CD4-positive, alpha-beta memory T cell (primary cell): ENCODE results near the gene RAVER2. TPM values are rescaled to one million over a fixed set of nuclear protein-coding genes. Genes with fewer than 3 reads are reported as not detected.
"Not testable (repeated sequence)": the region's sequence is repeated elsewhere in the genome, so short reads cannot be mapped to it uniquely, and the experiment has no call there.

Experiments used
- CTCF ChIA-PET: fragments of 350-600 bp; sonication (Branson Sonifier 250); formaldehyde crosslinking; loops from one replicate; lab custom pipeline; 2021; ENCODE audit warnings: inconsistent platforms; ENCODE audit not compliant: partially characterized antibody; lab: Charles Lee
- POLR2A ChIA-PET: fragments of 350-600 bp; sonication (Branson Sonifier 250); formaldehyde crosslinking; loops from one replicate; lab custom pipeline; 2021; ENCODE audit not compliant: partially characterized antibody; lab: Charles Lee
- DNase-seq, 5 donors: peaks; one replicate each; pipeline versions ENCODE4 v3.0.0 to v3.0.0-alpha.2; 2020 to 2022; ENCODE audit warnings: mixed read lengths in 1 of 5
- H3K27ac ChIP-seq: one replicate; pipeline ENCODE4 v1.7.0; 2013; ENCODE audit warnings: low read depth, low read length
- H3K27me3 ChIP-seq: 2 replicates; pipeline ENCODE4 v1.7.0; 2013; ENCODE audit warnings: mild to moderate bottlenecking, low read length, moderate library complexity; ENCODE audit not compliant: insufficient read depth
- H3K36me3 ChIP-seq: 2 replicates; pipeline ENCODE4 v1.7.0; 2013; ENCODE audit warnings: mild to moderate bottlenecking, low read length, moderate library complexity; ENCODE audit not compliant: insufficient read depth
- H3K4me1 ChIP-seq: 2 replicates; pipeline ENCODE4 v1.7.0; 2013; ENCODE audit warnings: mild to moderate bottlenecking, low read length, moderate library complexity; ENCODE audit not compliant: insufficient read depth
- H3K4me3 ChIP-seq, 2 donors: one replicate each; pipeline ENCODE4 v1.7.0; 2013; ENCODE audit warnings: low read length in 2 of 2, mild to moderate bottlenecking in 1 of 2
- H3K9me3 ChIP-seq, 2 donors: one replicate each; pipeline ENCODE4 v1.7.0; 2013; ENCODE audit warnings: low read length in 2 of 2, control low read depth in 1 of 2; ENCODE audit not compliant: control insufficient read depth in 1 of 2
- H3K27ac Mint-ChIP-seq, 7 donors: one replicate each; pipeline ENCODE4 v1.8.0; 2020 to 2021; ENCODE audit warnings: mixed read lengths in 7 of 7, mild to moderate bottlenecking in 6 of 7, inconsistent platforms in 3 of 7, moderate library complexity in 3 of 7
- H3K27me3 Mint-ChIP-seq, 2 donors: one replicate each; pipeline ENCODE4 v1.8.0; 2020 to 2021; ENCODE audit warnings: mixed read lengths in 2 of 2
- H3K36me3 Mint-ChIP-seq, 2 donors: one replicate each; pipeline ENCODE4 v1.8.0; 2020 to 2021; ENCODE audit warnings: mixed read lengths in 2 of 2, inconsistent platforms in 1 of 2, mild to moderate bottlenecking in 1 of 2
- H3K4me1 Mint-ChIP-seq, 4 donors: one replicate each; pipeline ENCODE4 v1.8.0; 2020 to 2021; ENCODE audit warnings: mixed read lengths in 4 of 4, mild to moderate bottlenecking in 1 of 4
- H3K4me3 Mint-ChIP-seq, 8 donors: one replicate each; pipeline ENCODE4 v1.8.0; 2020 to 2021; ENCODE audit warnings: mixed read lengths in 8 of 8, mild to moderate bottlenecking in 7 of 8, moderate library complexity in 6 of 8, inconsistent platforms in 3 of 8
- H3K9me3 Mint-ChIP-seq, 8 donors: one replicate each; pipeline ENCODE4 v1.8.0; 2020 to 2021; ENCODE audit warnings: mixed read lengths in 8 of 8, mild to moderate bottlenecking in 5 of 8, inconsistent platforms in 3 of 8, moderate library complexity in 1 of 8
- intact Hi-C: fragments of 100-400 bp; cut with micrococcal nuclease; formaldehyde crosslinking; loops from one replicate; pipeline ENCODE4 v1.15.1; 2023
- polyA plus RNA-seq, 2 donors: library from polyadenylated mRNA; unstranded; fragments of 300-500 nt; fragmentation: Illumina TruSeq; gene quantifications; one replicate each; pipeline ENCODE4 v1.2.3, GENCODE V29; 2021
- total RNA-seq, 2 experiments: library from RNA; stranded (reverse); gene quantifications; one replicate each; pipeline ENCODE4 v1.2.3, GENCODE V29; 2021

The RAVER2 gene
- total and polyA plus RNA-seq, 4 experiments from 2014 or later: 1.7 to 2.1 (median 1.8) TPM

DNA sequence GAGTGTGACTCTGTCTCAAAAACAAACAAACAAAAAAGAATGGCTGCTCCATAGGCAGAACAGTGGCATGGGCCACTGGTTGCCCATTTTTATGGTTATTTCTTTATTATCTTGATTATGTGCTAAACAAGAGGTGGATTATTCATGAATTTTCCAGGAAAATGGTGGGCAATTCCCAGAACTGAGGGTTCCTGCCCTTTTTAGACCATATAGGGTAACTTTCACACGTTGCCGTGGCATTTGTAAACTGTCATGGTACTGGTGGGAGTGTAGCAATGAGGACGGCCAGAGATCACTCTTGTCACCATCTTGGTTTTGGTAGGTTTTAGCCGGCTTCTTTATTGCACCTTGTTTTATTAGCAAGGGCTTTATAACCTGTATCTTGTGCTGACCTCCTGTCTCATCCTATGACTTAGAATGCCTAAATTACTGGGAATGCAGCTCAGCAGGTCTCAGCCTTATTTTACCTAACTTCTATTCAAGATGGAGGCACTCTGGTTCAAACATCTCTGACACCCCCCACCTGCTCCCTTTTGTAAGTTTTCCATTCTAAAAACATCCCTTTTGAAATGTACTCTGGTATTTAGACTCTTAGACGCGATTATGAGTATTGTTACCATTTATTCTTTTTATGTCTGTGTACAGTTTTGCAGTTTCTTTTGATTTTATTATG is 57.1 kb downstream of the RAVER2 start:
- DNase-seq: no peak
- Histone ChIP-seq H3K4me1 (no peaks in the 10 kb centered on the region), H3K27me3 (no peaks in the 10 kb centered on the region), H3K36me3 (no peaks in the 10 kb centered on the region), H3K9me3 (no peaks in the 10 kb centered on the region), H3K27ac (no peak overlapping the region), H3K4me3 (no peak overlapping the region)
- ChIA-PET POLR2A (no interaction called here), CTCF (no interaction called here)
- Mint-ChIP-seq H3K4me3 (no peak overlapping the region), H3K9me3 (peaks cover 0 to 5% (median 2%) of the 10 kb centered on the region in 8 donors), H3K27me3 (no peaks in the 10 kb centered on the region), H3K4me1 (no peaks in the 10 kb centered on the region), H3K27ac (no peak overlapping the region), H3K36me3 (peaks cover 0 to 13% of the 10 kb centered on the region in 2 donors)
- intact Hi-C loops: no loop called here

DNA sequence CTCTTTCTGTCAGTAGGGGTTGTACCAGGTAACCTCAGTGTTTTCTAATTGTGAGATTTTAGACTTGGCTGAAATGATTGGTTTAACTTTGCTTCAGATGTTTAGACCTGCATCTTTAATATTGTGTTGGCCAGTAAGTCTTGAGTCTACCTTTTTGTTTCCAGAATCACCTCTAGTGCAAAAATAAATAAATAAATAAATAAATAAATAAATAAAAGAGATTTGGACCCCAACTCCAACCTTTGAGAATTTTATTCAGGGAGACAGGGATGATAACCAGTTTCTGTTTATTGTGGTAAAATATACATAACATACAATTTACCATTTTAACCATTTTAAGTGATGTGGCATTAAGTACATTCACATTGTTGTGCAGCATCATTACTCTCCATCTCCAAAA is 64.4 kb downstream of the RAVER2 start:
- H3K27ac ChIP-seq: no peak overlapping the region
- Mint-ChIP-seq H3K4me1 (no peaks in the 10 kb centered on the region), H3K9me3 (no peaks in the 10 kb centered on the region), H3K27ac (no peak overlapping the region), H3K36me3 (no peaks in the 10 kb centered on the region), H3K27me3 (no peaks in the 10 kb centered on the region), H3K4me3 (no peak overlapping the region)
- no peak for DNase-seq
- H3K4me3 ChIP-seq: no peak overlapping the region
- no peaks in the 10 kb centered on the region for H3K27me3 ChIP-seq
- CTCF ChIA-PET: no interaction called here
- intact Hi-C loops: no loop called here
- POLR2A ChIA-PET: no interaction called here
- no peaks in the 10 kb centered on the region for H3K9me3 ChIP-seq
- H3K36me3 ChIP-seq: no peaks in the 10 kb centered on the region
- H3K4me1 ChIP-seq: no peaks in the 10 kb centered on the region

DNA sequence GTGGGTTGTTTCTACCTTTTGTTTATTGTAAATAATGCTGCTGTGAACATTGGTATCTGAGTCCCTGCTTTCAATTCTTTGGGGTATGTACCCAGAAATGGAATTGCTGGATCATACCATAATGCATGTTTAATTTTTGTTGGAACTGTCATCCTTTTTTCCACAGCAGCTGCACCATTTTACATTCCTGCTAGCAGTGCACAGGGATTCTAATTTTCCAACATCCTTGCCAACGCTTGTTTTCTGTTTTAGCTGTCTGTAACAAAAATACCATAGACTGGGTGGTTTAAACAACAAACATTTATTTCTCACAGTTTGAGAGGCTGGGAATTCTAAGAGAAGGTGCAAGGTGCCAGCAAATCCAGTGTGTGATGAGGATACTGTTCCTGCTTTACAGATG is 65.1 kb downstream of the RAVER2 start:
- H3K4me3 Mint-ChIP-seq: no peak overlapping the region
- CTCF ChIA-PET: no interaction called here
- POLR2A ChIA-PET: no interaction called here
- H3K36me3 Mint-ChIP-seq: peaks cover 0 to 2% of the 10 kb centered on the region in 2 donors
- no peaks in the 10 kb centered on the region for H3K4me1 Mint-ChIP-seq
- no peaks in the 10 kb centered on the region for H3K4me1 ChIP-seq
- H3K4me3 ChIP-seq: no peak overlapping the region
- intact Hi-C loops: no loop called here
- DNase-seq: no peak
- no peaks in the 10 kb centered on the region for H3K9me3 ChIP-seq
- H3K9me3 Mint-ChIP-seq: no peaks in the 10 kb centered on the region
- no peak overlapping the region for H3K27ac ChIP-seq
- H3K27me3 ChIP-seq: no peaks in the 10 kb centered on the region
- no peak overlapping the region for H3K27ac Mint-ChIP-seq
- no peaks in the 10 kb centered on the region for H3K27me3 Mint-ChIP-seq
- H3K36me3 ChIP-seq: no peaks in the 10 kb centered on the region

DNA sequence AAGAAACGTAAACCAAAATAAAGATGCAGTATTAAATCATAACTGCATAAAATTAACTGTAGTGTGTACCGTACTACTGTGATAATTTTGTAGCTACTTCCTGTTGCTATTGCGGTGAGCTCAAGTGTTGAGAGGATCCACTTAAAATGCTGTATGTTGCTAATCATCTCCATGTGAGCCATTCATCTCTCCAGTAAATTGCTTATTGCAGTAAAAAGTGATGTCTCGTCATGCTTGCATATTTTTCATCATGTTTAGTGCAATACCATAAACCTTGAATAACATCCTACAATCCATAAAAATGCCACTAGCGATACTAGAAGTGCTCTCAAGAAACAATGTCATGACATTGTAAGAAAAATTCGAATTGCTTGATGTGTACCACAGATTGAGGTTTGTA is 66.3 kb downstream of the RAVER2 start:
- no peak for DNase-seq
- ChIA-PET POLR2A (no interaction called here), CTCF (interaction anchor here (1.1 kb wide), 1 partner anchor 14 kb away, joined by 3 read pairs; no protein-coding TSS in a partner anchor)
- Histone ChIP-seq H3K9me3 (no peaks in the 10 kb centered on the region), H3K27me3 (no peaks in the 10 kb centered on the region), H3K27ac (no peak overlapping the region), H3K4me1 (no peaks in the 10 kb centered on the region), H3K4me3 (no peak overlapping the region), H3K36me3 (no peaks in the 10 kb centered on the region)
- Mint-ChIP-seq H3K27ac (no peak overlapping the region), H3K4me1 (no peaks in the 10 kb centered on the region), H3K4me3 (no peak overlapping the region), H3K36me3 (peaks cover 0 to 4% of the 10 kb centered on the region in 2 donors), H3K9me3 (no peaks in the 10 kb centered on the region), H3K27me3 (no peaks in the 10 kb centered on the region)
- intact Hi-C loops: no loop called here

DNA sequence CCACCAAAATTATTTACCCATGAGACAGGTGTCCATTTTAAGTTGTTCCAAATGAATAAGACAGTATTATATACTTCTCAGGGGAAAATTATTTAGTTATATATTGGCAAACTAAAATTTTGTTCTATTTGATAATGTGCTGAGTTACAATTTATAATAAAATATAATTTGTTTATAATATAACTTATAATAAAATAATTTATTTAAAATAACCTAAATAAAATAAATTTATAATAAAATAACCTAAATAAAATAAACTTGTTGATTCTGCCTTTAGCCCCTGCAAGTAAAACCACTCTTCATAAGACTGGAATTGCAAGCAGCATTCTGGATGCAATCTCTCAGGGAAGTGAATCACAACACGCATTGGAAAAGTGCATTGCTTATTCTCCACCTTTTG is 69.6 kb downstream of the RAVER2 start:
- Mint-ChIP-seq H3K36me3 (peaks cover 0 to 5% of the 10 kb centered on the region in 2 donors), H3K4me3 (no peak overlapping the region), H3K4me1 (peaks cover 0 to 6% (median 1%) of the 10 kb centered on the region in 4 donors), H3K27me3 (no peaks in the 10 kb centered on the region), H3K9me3 (peaks cover 0 to 7% (median 2%) of the 10 kb centered on the region in 8 donors), H3K27ac (no peak overlapping the region)
- no peaks in the 10 kb centered on the region for H3K9me3 ChIP-seq
- H3K4me3 ChIP-seq: no peak overlapping the region
- ChIA-PET CTCF (no interaction called here), POLR2A (no interaction called here)
- no peaks in the 10 kb centered on the region for H3K27me3 ChIP-seq
- no peak for DNase-seq
- no peaks in the 10 kb centered on the region for H3K36me3 ChIP-seq
- intact Hi-C loops: no loop called here
- H3K27ac ChIP-seq: no peak overlapping the region
- no peaks in the 10 kb centered on the region for H3K4me1 ChIP-seq

DNA sequence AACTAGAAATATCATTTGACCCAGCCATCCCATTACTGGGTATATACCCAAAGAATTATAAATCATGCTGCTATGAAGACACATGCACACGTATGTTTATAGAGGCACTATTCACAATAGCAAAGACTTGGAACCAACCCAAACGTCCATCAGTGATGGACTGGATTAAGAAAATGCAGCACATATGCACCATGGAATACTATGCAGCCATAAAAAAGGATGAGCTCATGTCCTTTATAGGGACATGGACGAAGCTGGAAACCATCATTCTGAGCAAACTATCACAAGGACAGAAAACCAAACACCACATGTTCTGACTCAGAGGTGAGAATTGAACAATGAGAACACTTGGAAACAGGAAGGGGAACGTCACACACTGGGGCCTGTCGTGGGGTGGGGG is 72.5 kb downstream of the RAVER2 start:
- H3K4me1 Mint-ChIP-seq, intact Hi-C loops, H3K9me3 Mint-ChIP-seq, H3K4me3 ChIP-seq, H3K9me3 ChIP-seq, H3K27me3 ChIP-seq, H3K27ac ChIP-seq, CTCF ChIA-PET, H3K27ac Mint-ChIP-seq, H3K4me1 ChIP-seq, H3K36me3 ChIP-seq, DNase-seq, H3K36me3 Mint-ChIP-seq, H3K4me3 Mint-ChIP-seq, H3K27me3 Mint-ChIP-seq, POLR2A ChIA-PET: not testable (repeated sequence)

DNA sequence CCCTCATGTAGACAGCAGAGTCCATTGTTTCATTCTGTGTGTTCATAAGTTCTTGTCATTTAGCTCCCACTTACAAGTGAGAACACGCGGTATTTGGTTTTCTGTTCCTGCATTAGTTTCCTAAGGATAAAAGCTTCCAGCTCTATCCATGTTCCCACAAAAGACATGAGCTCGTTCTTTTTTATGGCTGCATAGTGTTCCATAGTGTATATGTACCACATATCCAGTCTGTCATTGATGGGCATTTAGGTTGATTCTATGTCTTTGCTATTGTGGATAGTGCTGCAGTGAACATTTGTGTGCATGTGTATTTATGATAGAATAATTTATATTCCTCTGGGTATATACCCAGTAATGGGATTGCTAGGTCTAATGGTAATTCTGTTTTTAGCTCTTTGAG is 75.7 kb downstream of the RAVER2 start:
- H3K9me3 Mint-ChIP-seq, DNase-seq, H3K27me3 Mint-ChIP-seq, H3K27me3 ChIP-seq, H3K4me3 Mint-ChIP-seq, H3K36me3 ChIP-seq, H3K27ac Mint-ChIP-seq, CTCF ChIA-PET, H3K4me3 ChIP-seq, H3K4me1 ChIP-seq, H3K9me3 ChIP-seq, POLR2A ChIA-PET, H3K36me3 Mint-ChIP-seq, H3K27ac ChIP-seq: not testable (repeated sequence)
- intact Hi-C loops: loop anchor here (10.0 kb wide), 1 partner anchor 864 kb away; no protein-coding TSS in a partner anchor
- H3K4me1 Mint-ChIP-seq: peaks cover 4 to 13% (median 5%) of the 10 kb centered on the region in 4 donors
